Endothelial cell of umbilical vein (primary cell): ENCODE measurements around the gene PYGB. TPM values are rescaled to one million over a fixed set of nuclear protein-coding genes. Genes with fewer than 3 reads are reported as not detected.

ENCODE experiments used
- BruUV-seq: library from RNA; stranded (reverse); fragments of 400-500 nt; replicated peaks from 2 replicates; lab custom pipeline; 2021; lab: Mats Ljungman, UMichigan
- CTCF ChIA-PET: fragments of 300-600, 350-600 bp; sonication (Branson Sonifier 250); formaldehyde crosslinking; loops from one replicate; lab custom pipeline; 2021; ENCODE audit warnings: antibody characterized with exemption, inconsistent platforms; lab: Charles Lee
- POLR2A ChIA-PET: fragments of 300-600, 350-600 bp; sonication (Branson Sonifier 250); formaldehyde crosslinking; loops from one replicate; lab custom pipeline; 2021; ENCODE audit warnings: antibody characterized with exemption, inconsistent platforms; lab: Charles Lee
- DNase-seq: peaks from one replicate; pipeline ENCODE4 v3.0.0-alpha.2; 2011; ENCODE audit warnings: low read depth, low spot score
- FAIRE-seq: peaks from 2 replicates; lab custom pipeline; 2011; peaks lifted over from hg19 to GRCh38; lab: Jason Lieb, UNC
- H2AFZ ChIP-seq: 2 replicates; pipeline ENCODE4 v1.6.0; 2012; ENCODE audit warnings: low read depth, low read length, control low read depth, inconsistent platforms
- H3K27ac ChIP-seq: 2 replicates; pipeline ENCODE4 v1.5.1; 2011; ENCODE audit warnings: low read depth, mild to moderate bottlenecking, control low read depth, low read length, moderate library complexity; ENCODE audit not compliant: insufficient read depth
- H3K27me3 ChIP-seq, 2 experiments: 2 replicates each; pipeline versions ENCODE4 v1.6.0 to v1.6.1; 2011; ENCODE audit warnings: low read length in 2 of 2, mixed read lengths in 1 of 2; ENCODE audit not compliant: control insufficient read depth in 2 of 2, insufficient read depth in 2 of 2
- H3K36me3 ChIP-seq, 2 experiments: 2 replicates in 1 of 2; 3 replicates in 1 of 2; pipeline ENCODE4 v1.5.1; 2011; ENCODE audit warnings: low read length in 2 of 2, mild to moderate bottlenecking in 1 of 2, moderate library complexity in 1 of 2; ENCODE audit not compliant: control insufficient read depth in 2 of 2, insufficient read depth in 2 of 2; ENCODE audit errors: extremely low read depth in 1 of 2
- H3K4me1 ChIP-seq: 3 replicates; pipeline ENCODE4 v1.5.1; 2011; ENCODE audit warnings: mild to moderate bottlenecking, low read length; ENCODE audit not compliant: control insufficient read depth, insufficient read depth; ENCODE audit errors: extremely low read depth
- H3K4me2 ChIP-seq: 2 replicates; pipeline ENCODE4 v1.6.1; 2011; ENCODE audit warnings: low read length, control low read depth, mixed read lengths; ENCODE audit not compliant: insufficient read depth
- H3K4me3 ChIP-seq, 3 experiments: fragments of 200-600 bp in 1 of 3; sonication (generic), shearing (Covaris generic) in 1 of 3; replicated peaks in 1 of 3; 2 replicates each; pipeline ENCODE4 v1.5.1; 2011 to 2016; ENCODE audit warnings: control low read depth in 3 of 3, low read length in 3 of 3, mild to moderate bottlenecking in 2 of 3, inconsistent platforms in 1 of 3, low read depth in 1 of 3, moderate library complexity in 1 of 3; ENCODE audit not compliant: insufficient read depth in 1 of 3
- H3K79me2 ChIP-seq: 2 replicates; pipeline ENCODE4 v1.6.0; 2012; ENCODE audit warnings: low read length, inconsistent platforms; ENCODE audit not compliant: control insufficient read depth, insufficient read depth
- H3K9ac ChIP-seq: replicated peaks from 2 replicates; pipeline ENCODE3; 2011; ENCODE audit warnings: low read length, control low read depth; ENCODE audit not compliant: insufficient read depth; ENCODE audit errors: extremely low read depth
- H3K9me1 ChIP-seq: replicated peaks from 3 replicates; pipeline ENCODE4 v1.6.0; 2011; ENCODE audit warnings: mild to moderate bottlenecking, low read length; ENCODE audit not compliant: control insufficient read depth, insufficient read depth; ENCODE audit errors: extremely low read depth
- H3K9me3 ChIP-seq: replicated peaks from 2 replicates; pipeline ENCODE4 v1.5.1; 2012; ENCODE audit warnings: low read length, inconsistent platforms; ENCODE audit not compliant: control insufficient read depth, insufficient read depth
- H4K20me1 ChIP-seq: replicated peaks from 2 replicates; pipeline ENCODE3; 2011; ENCODE audit warnings: mild to moderate bottlenecking, low read length; ENCODE audit not compliant: control insufficient read depth, insufficient read depth; ENCODE audit errors: extremely low read depth
- EZH2 ChIP-seq: IDR thresholded peaks from 2 replicates; pipeline ENCODE4 v1.6.1; 2012; ENCODE audit warnings: borderline replicate concordance, low read depth, mild to moderate bottlenecking, moderate library complexity, low read length, inconsistent platforms; ENCODE audit not compliant: severe bottlenecking
- FOS ChIP-seq: IDR thresholded peaks from 2 replicates; pipeline ENCODE4 v1.6.1; 2011; ENCODE audit warnings: mild to moderate bottlenecking, low read length, moderate library complexity, borderline replicate concordance; ENCODE audit not compliant: insufficient read depth
- GATA2 ChIP-seq: IDR thresholded peaks from 2 replicates; pipeline ENCODE4 v1.7.0; 2011; ENCODE audit warnings: low read depth, mild to moderate bottlenecking, moderate library complexity, mixed read lengths, low read length; ENCODE audit not compliant: insufficient read length, insufficient read depth
- JUN ChIP-seq: IDR thresholded peaks from 2 replicates; pipeline ENCODE4 v1.6.1; 2011; ENCODE audit warnings: borderline replicate concordance, low read depth; ENCODE audit not compliant: insufficient read length, insufficient read depth
- MYC ChIP-seq: IDR thresholded peaks from one replicate; pipeline ENCODE4 v1.6.1; 2011; ENCODE audit warnings: mild to moderate bottlenecking, low read depth, low read length
- POLR2A ChIP-seq: IDR thresholded peaks from 2 replicates; pipeline ENCODE4 v1.6.1; 2012; ENCODE audit warnings: low read depth, mild to moderate bottlenecking, control low read depth, low read length
- POLR2AphosphoS5 ChIP-seq: IDR thresholded peaks from 2 replicates; pipeline ENCODE4 v1.6.1; 2012; ENCODE audit warnings: low read depth, mild to moderate bottlenecking, control low read depth, low read length, moderate library complexity; ENCODE audit not compliant: insufficient read depth
- dilution Hi-C: fragments of 300-500 bp; cut with MboI; formaldehyde crosslinking; loops from one replicate; pipeline ENCODE4 v1.15.0; 2019; ENCODE audit warnings: low sequenced_read_pairs; ENCODE audit not compliant: extremely low pct_ligation_motif_present
- intact Hi-C: fragments of 100-400 bp; cut with micrococcal nuclease; formaldehyde crosslinking; loops from one replicate; pipeline ENCODE4 v1.10.0; 2022
- polyA plus RNA-seq, 4 experiments: library from polyadenylated mRNA; depleted of rRNA in 3 of 4; stranded (reverse) in 3 of 4; unstranded in 1 of 4; fragments of >200 nt; gene quantifications; 2 replicates each; pipeline versions ENCODE4 v1.2.1 to v1.2.3, GENCODE V29; 2011 to 2012; ENCODE audit warnings: missing spikeins in 1 of 4
- total RNA-seq: library from RNA; stranded (reverse); gene quantifications from 2 replicates; pipeline ENCODE4 v1.2.3, GENCODE V29; 2021
- TF ChIP-seq, protein P1 (sequence below), 2 donors: IDR thresholded peaks; 1 replicate in 1 of 2; 2 replicates in 1 of 2; pipeline ENCODE4 v1.5.1; 2011; ENCODE audit warnings: low read length in 2 of 2, mild to moderate bottlenecking in 2 of 2, moderate library complexity in 2 of 2, control low read depth in 1 of 2, inconsistent platforms in 1 of 2, low read depth in 1 of 2; ENCODE audit not compliant: insufficient read depth in 1 of 2; ENCODE audit errors: extremely low read depth in 1 of 2
- TF ChIP-seq, protein P2 (sequence below): IDR thresholded peaks from 2 replicates; pipeline ENCODE4 v1.6.1; 2011; ENCODE audit not compliant: insufficient read depth, insufficient read length

PYGB gene
- total and polyA plus RNA-seq, 2 donors (not counting 3 experiments of a cell fraction or from before 2014, with no cell fraction given) = 36.1 to 60.2 TPM

DNA sequence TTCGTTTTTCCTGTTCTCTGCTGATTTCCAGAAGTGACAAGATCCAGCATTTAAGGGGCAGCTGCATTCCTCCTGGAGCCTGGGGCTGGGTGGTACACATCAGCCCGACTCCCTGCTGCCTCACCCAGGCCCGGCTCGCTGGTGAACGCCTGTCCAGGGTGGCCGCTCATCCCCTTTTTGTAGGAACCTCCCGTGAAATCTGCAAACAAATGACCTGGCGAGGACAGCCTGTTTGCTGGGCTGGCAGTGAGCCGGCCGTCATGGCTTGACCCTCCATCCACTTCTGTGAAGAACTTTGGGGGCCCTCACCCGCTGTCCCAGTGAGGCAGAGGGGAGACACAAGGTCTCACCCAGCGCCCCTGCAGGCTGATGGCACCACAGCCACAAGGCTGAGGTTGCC lies 39.0 kb downstream of the PYGB start:
- H3K4me1 ChIP-seq = no peaks in the 10 kb centered on the region
- no peak for DNase-seq
- no peak for FAIRE-seq
- peaks cover 10 to 54% of the 10 kb centered on the region in 2 experiments for H3K36me3 ChIP-seq
- no peaks in the 10 kb centered on the region for H3K9me1 ChIP-seq
- no peaks in the 10 kb centered on the region for H3K27me3 ChIP-seq
- ChIA-PET POLR2A (no interaction called here), CTCF (interaction anchor here (2.0 kb wide), 1 partner anchor 112 kb away, joined by 6 read pairs; no protein-coding TSS in a partner anchor)
- H3K27ac ChIP-seq = no peak overlapping the region
- dilution Hi-C loops (no loop called here), intact Hi-C loops (no loop called here)
- H3K9ac ChIP-seq = no peak overlapping the region
- no peaks in the 10 kb centered on the region for H4K20me1 ChIP-seq
- no TSS peak for BruUV-seq
- TF ChIP-seq POLR2A (no peak), POLR2AphosphoS5 (no peak), EZH2 (no peak), MYC (no peak), GATA2 (no peak), JUN (no peak), FOS (no peak)
- TF ChIP-seq, protein P1, sequence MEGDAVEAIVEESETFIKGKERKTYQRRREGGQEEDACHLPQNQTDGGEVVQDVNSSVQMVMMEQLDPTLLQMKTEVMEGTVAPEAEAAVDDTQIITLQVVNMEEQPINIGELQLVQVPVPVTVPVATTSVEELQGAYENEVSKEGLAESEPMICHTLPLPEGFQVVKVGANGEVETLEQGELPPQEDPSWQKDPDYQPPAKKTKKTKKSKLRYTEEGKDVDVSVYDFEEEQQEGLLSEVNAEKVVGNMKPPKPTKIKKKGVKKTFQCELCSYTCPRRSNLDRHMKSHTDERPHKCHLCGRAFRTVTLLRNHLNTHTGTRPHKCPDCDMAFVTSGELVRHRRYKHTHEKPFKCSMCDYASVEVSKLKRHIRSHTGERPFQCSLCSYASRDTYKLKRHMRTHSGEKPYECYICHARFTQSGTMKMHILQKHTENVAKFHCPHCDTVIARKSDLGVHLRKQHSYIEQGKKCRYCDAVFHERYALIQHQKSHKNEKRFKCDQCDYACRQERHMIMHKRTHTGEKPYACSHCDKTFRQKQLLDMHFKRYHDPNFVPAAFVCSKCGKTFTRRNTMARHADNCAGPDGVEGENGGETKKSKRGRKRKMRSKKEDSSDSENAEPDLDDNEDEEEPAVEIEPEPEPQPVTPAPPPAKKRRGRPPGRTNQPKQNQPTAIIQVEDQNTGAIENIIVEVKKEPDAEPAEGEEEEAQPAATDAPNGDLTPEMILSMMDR (IDR thresholded peaks at IDR 0.05; ENCODE audit: extremely low read depth in 1 of 2, insufficient read depth in 1 of 2, low read depth in 1 of 2, low read length in 2 of 2) = no peak
- TF ChIP-seq, protein P2, sequence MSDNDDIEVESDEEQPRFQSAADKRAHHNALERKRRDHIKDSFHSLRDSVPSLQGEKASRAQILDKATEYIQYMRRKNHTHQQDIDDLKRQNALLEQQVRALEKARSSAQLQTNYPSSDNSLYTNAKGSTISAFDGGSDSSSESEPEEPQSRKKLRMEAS = no peak
- H3K9me3 ChIP-seq = no peaks in the 10 kb centered on the region
- H3K4me3 ChIP-seq = no peak overlapping the region
- H3K79me2 ChIP-seq = no peaks in the 10 kb centered on the region
- no peak overlapping the region for H3K4me2 ChIP-seq
- no peak overlapping the region for H2AFZ ChIP-seq
